Stimulated activated CD8-positive, alpha-beta memory T cell treated with anti-CD3 and anti-CD28 coated beads, Interleukin-2, amount 100 ng/mL, for 48 hours (primary cell): ENCODE data around the gene TNIP1.

ENCODE experiments used
- DNase-seq, 2 donors: peaks; one replicate each; pipeline ENCODE4 v3.0.0-alpha.2; 2020; ENCODE audit warnings: low read depth in 2 of 2

The TNIP1 gene

GRCh38 chr5:151040211-151040747 is 40.6 kb downstream of the TNIP1 start:
- no peak for DNase-seq

GRCh38 chr5:151039665-151040064 is 41.2 kb downstream of the TNIP1 start:
- no peak for DNase-seq

GRCh38 chr5:151038801-151039238 is 42.0 kb downstream of the TNIP1 start:
- DNase-seq: no peak

- DNase-seq: no peak
Measured at GRCh38 chr5:151038412-151038745, 42.5 kb downstream of the TNIP1 start.

- DNase-seq: no peak
Measured at GRCh38 chr5:151037561-151038411, 43.0 kb downstream of the TNIP1 start.

- DNase-seq: no peak
Measured at GRCh38 chr5:151036556-151036955, 44.3 kb downstream of the TNIP1 start.

GRCh38 chr5:151034422-151035379 is 46.1 kb downstream of the TNIP1 start:
- DNase-seq: no peak

- DNase-seq: no peak
Measured at GRCh38 chr5:151033217-151033934, 47.5 kb downstream of the TNIP1 start.

- DNase-seq: no peak
Measured at GRCh38 chr5:151031554-151031953, 49.3 kb downstream of the TNIP1 start.

- no peak for DNase-seq
Measured at GRCh38 chr5:151030379-151030778, 50.5 kb downstream of the TNIP1 start.

GRCh38 chr5:151030056-151030336 is 50.8 kb downstream of the TNIP1 start:
- DNase-seq: no peak

- DNase-seq: no peak
Measured at GRCh38 chr5:151029179-151030055, 51.4 kb downstream of the TNIP1 start.

GRCh38 chr5:151028717-151029116 is 52.1 kb downstream of the TNIP1 start:
- DNase-seq: no peak

- DNase-seq: no peak
Measured at GRCh38 chr5:151027961-151028479, 52.8 kb downstream of the TNIP1 start.

- DNase-seq: no peak
Measured at GRCh38 chr5:151026679-151027078, 54.2 kb downstream of the TNIP1 start.

GRCh38 chr5:151026088-151026487 is 54.7 kb downstream of the TNIP1 start:
- DNase-seq: no peak

GRCh38 chr5:151025250-151025606 is 55.6 kb downstream of the TNIP1 start:
- DNase-seq: no peak

- no peak for DNase-seq
Measured at GRCh38 chr5:151024440-151025249, 56.2 kb downstream of the TNIP1 start.

GRCh38 chr5:151023651-151024050 is 57.2 kb downstream of the TNIP1 start:
- no peak for DNase-seq

- DNase-seq: no peak
Measured at GRCh38 chr5:151023047-151023615, 57.7 kb downstream of the TNIP1 start.
